Liver (tissue), 9 donors: Measurements from ENCODE around the gene DDN. TPM values are rescaled to one million over a fixed set of nuclear protein-coding genes. Genes with fewer than 3 reads are reported as not detected.

ENCODE experiments used
- DNase-seq: peaks from one replicate; pipeline ENCODE4 v3.0.0-alpha.2; 2017; ENCODE audit warnings: low spot score
- H3K27ac ChIP-seq, 2 donors: one replicate each; pipeline ENCODE4 v1.7.0; 2013; ENCODE audit warnings: inconsistent platforms in 2 of 2, low read length in 2 of 2, control low read depth in 1 of 2, low read depth in 1 of 2, mild to moderate bottlenecking in 1 of 2
- H3K27me3 ChIP-seq, 4 donors: one replicate each; pipeline versions ENCODE4 v1.6.1 to v1.7.0; 2013; ENCODE audit warnings: low read length in 3 of 4, inconsistent platforms in 1 of 4, mild to moderate bottlenecking in 1 of 4, moderate library complexity in 1 of 4; ENCODE audit not compliant: control insufficient read depth in 4 of 4, insufficient read depth in 4 of 4
- H3K36me3 ChIP-seq, 4 donors: one replicate each; pipeline versions ENCODE4 v1.6.1 to v1.7.0; 2013; ENCODE audit warnings: low read length in 3 of 4, mild to moderate bottlenecking in 3 of 4, low read depth in 1 of 4, moderate library complexity in 1 of 4; ENCODE audit not compliant: control insufficient read depth in 4 of 4, insufficient read depth in 3 of 4
- H3K4me1 ChIP-seq, 4 donors: one replicate each; pipeline versions ENCODE4 v1.6.1 to v1.7.0; 2013; ENCODE audit warnings: low read length in 3 of 4, mild to moderate bottlenecking in 3 of 4, moderate library complexity in 1 of 4; ENCODE audit not compliant: control insufficient read depth in 4 of 4, insufficient read depth in 4 of 4
- H3K4me3 ChIP-seq, 3 donors: one replicate each; pipeline versions ENCODE4 v1.6.1 to v1.7.0; 2013; ENCODE audit warnings: low read length in 3 of 3, control low read depth in 1 of 3, low read depth in 1 of 3, mild to moderate bottlenecking in 1 of 3
- H3K9ac ChIP-seq, 2 donors: one replicate each; pipeline ENCODE4 v1.7.0; 2013; ENCODE audit warnings: low read length in 2 of 2, mild to moderate bottlenecking in 2 of 2, moderate library complexity in 2 of 2, control low read depth in 1 of 2, low read depth in 1 of 2
- H3K9me3 ChIP-seq, 4 donors: one replicate each; pipeline versions ENCODE4 v1.6.1 to v1.7.0; 2013; ENCODE audit warnings: low read length in 3 of 4; ENCODE audit not compliant: control insufficient read depth in 4 of 4
- EGR1 ChIP-seq, 2 donors: IDR thresholded peaks; 2 replicates each; pipeline ENCODE4 v1.6.1; 2016 to 2018; ENCODE audit warnings: antibody characterized with exemption in 2 of 2, low read depth in 2 of 2
- FOXA1 ChIP-seq: IDR thresholded peaks from 2 replicates; pipeline ENCODE4 v1.6.1; 2016; ENCODE audit warnings: antibody characterized with exemption
- FOXA2 ChIP-seq: IDR thresholded peaks from 2 replicates; pipeline ENCODE4 v1.6.1; 2016; ENCODE audit warnings: antibody characterized with exemption
- HNF4A ChIP-seq, 2 donors: conservative IDR thresholded peaks; 2 replicates each; pipeline ENCODE4 v1.6.1; 2016; ENCODE audit warnings: antibody characterized with exemption in 2 of 2, mild to moderate bottlenecking in 2 of 2
- JUND ChIP-seq, 2 donors: IDR thresholded peaks; 2 replicates each; pipeline ENCODE4 v1.6.1; 2016; ENCODE audit warnings: antibody characterized with exemption in 2 of 2
- NR2F2 ChIP-seq: IDR thresholded peaks from 2 replicates; pipeline ENCODE4 v1.6.1; 2016; ENCODE audit warnings: antibody characterized with exemption
- RAD21 ChIP-seq, 2 donors: IDR thresholded peaks; 2 replicates each; pipeline ENCODE4 v1.6.1; 2016; ENCODE audit warnings: antibody characterized with exemption in 2 of 2, mild to moderate bottlenecking in 2 of 2
- RXRA ChIP-seq, 2 donors: IDR thresholded peaks; 2 replicates each; pipeline ENCODE4 v1.6.1; 2017 to 2018; ENCODE audit warnings: antibody characterized with exemption in 2 of 2, mild to moderate bottlenecking in 1 of 2
- SP1 ChIP-seq: IDR thresholded peaks from 2 replicates; pipeline ENCODE4 v1.6.1; 2018; ENCODE audit warnings: antibody characterized with exemption, mild to moderate bottlenecking
- TAF1 ChIP-seq: conservative IDR thresholded peaks from 2 replicates; pipeline ENCODE4 v1.6.1; 2016; ENCODE audit warnings: antibody characterized with exemption, mild to moderate bottlenecking
- YY1 ChIP-seq: IDR thresholded peaks from 2 replicates; pipeline ENCODE4 v1.6.1; 2016; ENCODE audit warnings: antibody characterized with exemption, mild to moderate bottlenecking
- WGBS: extraction: QIAGEN DNeasy Blood & Tissue Kit; methylation state at CpG from one replicate; pipeline ENCODE4 v1.1.7; 2013; 5-methylcytosine and 5-hydroxymethylcytosine counted together
- polyA plus RNA-seq, 2 donors: library from polyadenylated mRNA; stranded (reverse) in 1 of 2; unstranded in 1 of 2; fragments of 200-250 nt in 1 of 2; fragments of >200 nt in 1 of 2; fragmentation: Nextera tagmentation in 1 of 2; extraction: Ambion mirVana in 1 of 2; gene quantifications; one replicate each; pipeline versions ENCODE4 v1.2.1 to v1.2.3, GENCODE V29; 2013 to 2015
- total RNA-seq, 2 donors: library from RNA; depleted of rRNA; stranded (reverse); fragments of >200 nt; gene quantifications; one replicate each; pipeline ENCODE4 v1.2.3, GENCODE V29; 2014
- TF ChIP-seq, protein P1 (sequence below): IDR thresholded peaks from 2 replicates; pipeline ENCODE4 v1.6.1; 2016; ENCODE audit warnings: antibody characterized with exemption
- TF ChIP-seq, protein P2 (sequence below): IDR thresholded peaks from 2 replicates; pipeline ENCODE4 v1.6.1; 2016; ENCODE audit warnings: antibody characterized with exemption, mild to moderate bottlenecking
- TF ChIP-seq, protein P3 (sequence below): fragments of 150-350 bp; IDR thresholded peaks from 2 replicates; pipeline ENCODE4 v1.5.1; 2017; ENCODE audit warnings: improper control_type of control experiment, low read depth, low read length; ENCODE audit not compliant: missing input control
- TF ChIP-seq, protein P4 (sequence below): IDR thresholded peaks from 2 replicates; pipeline ENCODE4 v1.6.1; 2016; ENCODE audit warnings: antibody characterized with exemption
- donor health status: healthy.
- donor health status: healthy.
- donor health status: healthy.
- donor health status: healthy.
- donor health status: healthy.

Gene DDN
- total and polyA plus RNA-seq, 4 donors, result 0.09 TPM; not detected in 3

DNA sequence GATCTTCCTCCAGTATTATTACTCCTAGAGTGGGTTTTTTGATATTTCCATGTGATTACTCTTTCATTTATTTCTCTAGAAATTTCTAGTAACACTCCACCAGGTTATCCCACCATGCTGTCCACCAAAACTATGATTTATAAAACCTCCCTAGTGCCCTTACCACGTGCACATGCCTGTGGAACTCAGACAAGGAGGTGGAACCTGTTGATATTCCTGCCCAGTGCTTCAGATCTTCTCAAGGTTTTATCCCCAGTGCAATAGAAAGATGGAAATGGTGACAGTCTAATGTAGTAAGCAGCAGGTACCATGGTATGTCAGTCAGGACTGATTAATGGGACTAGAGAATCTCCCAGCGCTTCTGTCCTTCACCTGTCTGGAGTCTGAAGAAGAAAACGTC is 38.3 kb downstream of the DDN start:
- no peaks in the 10 kb centered on the region for H3K36me3 ChIP-seq
- DNase-seq, result no peak
- TF ChIP-seq, protein P1, sequence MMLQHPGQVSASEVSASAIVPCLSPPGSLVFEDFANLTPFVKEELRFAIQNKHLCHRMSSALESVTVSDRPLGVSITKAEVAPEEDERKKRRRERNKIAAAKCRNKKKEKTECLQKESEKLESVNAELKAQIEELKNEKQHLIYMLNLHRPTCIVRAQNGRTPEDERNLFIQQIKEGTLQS, result no peak
- TF ChIP-seq RAD21 (IDR thresholded peaks at IDR 0.05), result no peak
- TF ChIP-seq, protein P2, sequence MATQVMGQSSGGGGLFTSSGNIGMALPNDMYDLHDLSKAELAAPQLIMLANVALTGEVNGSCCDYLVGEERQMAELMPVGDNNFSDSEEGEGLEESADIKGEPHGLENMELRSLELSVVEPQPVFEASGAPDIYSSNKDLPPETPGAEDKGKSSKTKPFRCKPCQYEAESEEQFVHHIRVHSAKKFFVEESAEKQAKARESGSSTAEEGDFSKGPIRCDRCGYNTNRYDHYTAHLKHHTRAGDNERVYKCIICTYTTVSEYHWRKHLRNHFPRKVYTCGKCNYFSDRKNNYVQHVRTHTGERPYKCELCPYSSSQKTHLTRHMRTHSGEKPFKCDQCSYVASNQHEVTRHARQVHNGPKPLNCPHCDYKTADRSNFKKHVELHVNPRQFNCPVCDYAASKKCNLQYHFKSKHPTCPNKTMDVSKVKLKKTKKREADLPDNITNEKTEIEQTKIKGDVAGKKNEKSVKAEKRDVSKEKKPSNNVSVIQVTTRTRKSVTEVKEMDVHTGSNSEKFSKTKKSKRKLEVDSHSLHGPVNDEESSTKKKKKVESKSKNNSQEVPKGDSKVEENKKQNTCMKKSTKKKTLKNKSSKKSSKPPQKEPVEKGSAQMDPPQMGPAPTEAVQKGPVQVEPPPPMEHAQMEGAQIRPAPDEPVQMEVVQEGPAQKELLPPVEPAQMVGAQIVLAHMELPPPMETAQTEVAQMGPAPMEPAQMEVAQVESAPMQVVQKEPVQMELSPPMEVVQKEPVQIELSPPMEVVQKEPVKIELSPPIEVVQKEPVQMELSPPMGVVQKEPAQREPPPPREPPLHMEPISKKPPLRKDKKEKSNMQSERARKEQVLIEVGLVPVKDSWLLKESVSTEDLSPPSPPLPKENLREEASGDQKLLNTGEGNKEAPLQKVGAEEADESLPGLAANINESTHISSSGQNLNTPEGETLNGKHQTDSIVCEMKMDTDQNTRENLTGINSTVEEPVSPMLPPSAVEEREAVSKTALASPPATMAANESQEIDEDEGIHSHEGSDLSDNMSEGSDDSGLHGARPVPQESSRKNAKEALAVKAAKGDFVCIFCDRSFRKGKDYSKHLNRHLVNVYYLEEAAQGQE, result no peak
- no peaks in the 10 kb centered on the region for H3K9me3 ChIP-seq
- 68% methylated on average over 3 of the region's 3 CpGs for WGBS
- no peaks in the 10 kb centered on the region for H3K27me3 ChIP-seq
- no peak overlapping the region for H3K9ac ChIP-seq
- H3K27ac ChIP-seq, result no peak overlapping the region
- H3K4me3 ChIP-seq, result no peak overlapping the region
- H3K4me1 ChIP-seq, result peaks cover 0 to 17% (median 10%) of the 10 kb centered on the region in 4 donors

DNA sequence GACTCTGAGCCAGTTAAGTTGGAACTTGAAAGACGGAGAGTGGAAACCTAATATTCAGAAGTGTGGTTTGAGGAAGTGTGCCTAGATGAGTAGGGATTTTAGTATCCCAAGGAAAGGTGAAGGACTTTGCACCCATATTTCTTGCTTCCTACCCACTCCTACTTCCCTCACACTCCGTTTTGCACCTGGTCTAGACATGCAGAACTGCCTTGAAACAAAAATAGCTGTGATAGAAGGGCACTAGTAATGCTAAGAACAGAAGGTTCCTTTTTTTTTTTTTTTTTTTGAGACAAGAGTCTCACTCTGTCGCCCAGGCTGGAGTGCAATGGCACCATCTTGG is 41.2 kb downstream of the DDN start:
- no peak overlapping the region for H3K9ac ChIP-seq
- H3K36me3 ChIP-seq, result no peaks in the 10 kb centered on the region
- DNase-seq, result no peak
- H3K27me3 ChIP-seq, result no peaks in the 10 kb centered on the region
- peak overlapping the region in 2 of 3 donors; percentile 83 to 84 for H3K4me3 ChIP-seq
- H3K4me1 ChIP-seq, result peaks cover 0 to 22% (median 10%) of the 10 kb centered on the region in 4 donors
- no peaks in the 10 kb centered on the region for H3K9me3 ChIP-seq
- 41% methylated on average over 3 of the region's 3 CpGs for WGBS
- H3K27ac ChIP-seq, result no peak overlapping the region
- TF ChIP-seq FOXA2 (no peak), EGR1 (IDR thresholded peaks at IDR 0.05; ENCODE audit: low read depth in 2 of 2) (no peak), TAF1 (no peak), HNF4A (conservative IDR thresholded peaks at IDR 0.05) (no peak), RXRA (IDR thresholded peaks at IDR 0.05) (no peak), JUND (IDR thresholded peaks at IDR 0.05) (no peak), RAD21 (IDR thresholded peaks at IDR 0.05) (no peak), FOXA1 (no peak), YY1 (no peak), SP1 (no peak), NR2F2 (no peak)
- TF ChIP-seq, protein P3, sequence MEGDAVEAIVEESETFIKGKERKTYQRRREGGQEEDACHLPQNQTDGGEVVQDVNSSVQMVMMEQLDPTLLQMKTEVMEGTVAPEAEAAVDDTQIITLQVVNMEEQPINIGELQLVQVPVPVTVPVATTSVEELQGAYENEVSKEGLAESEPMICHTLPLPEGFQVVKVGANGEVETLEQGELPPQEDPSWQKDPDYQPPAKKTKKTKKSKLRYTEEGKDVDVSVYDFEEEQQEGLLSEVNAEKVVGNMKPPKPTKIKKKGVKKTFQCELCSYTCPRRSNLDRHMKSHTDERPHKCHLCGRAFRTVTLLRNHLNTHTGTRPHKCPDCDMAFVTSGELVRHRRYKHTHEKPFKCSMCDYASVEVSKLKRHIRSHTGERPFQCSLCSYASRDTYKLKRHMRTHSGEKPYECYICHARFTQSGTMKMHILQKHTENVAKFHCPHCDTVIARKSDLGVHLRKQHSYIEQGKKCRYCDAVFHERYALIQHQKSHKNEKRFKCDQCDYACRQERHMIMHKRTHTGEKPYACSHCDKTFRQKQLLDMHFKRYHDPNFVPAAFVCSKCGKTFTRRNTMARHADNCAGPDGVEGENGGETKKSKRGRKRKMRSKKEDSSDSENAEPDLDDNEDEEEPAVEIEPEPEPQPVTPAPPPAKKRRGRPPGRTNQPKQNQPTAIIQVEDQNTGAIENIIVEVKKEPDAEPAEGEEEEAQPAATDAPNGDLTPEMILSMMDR, result no peak
- TF ChIP-seq, protein P4, sequence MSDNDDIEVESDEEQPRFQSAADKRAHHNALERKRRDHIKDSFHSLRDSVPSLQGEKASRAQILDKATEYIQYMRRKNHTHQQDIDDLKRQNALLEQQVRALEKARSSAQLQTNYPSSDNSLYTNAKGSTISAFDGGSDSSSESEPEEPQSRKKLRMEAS, result no peak
- TF ChIP-seq, protein P2, result no peak
